Hematopoietic multipotent progenitor cell treated with erythropoietin and hydrocortisone succinate and interleukin-3 and kit ligand, for 15 days (in vitro differentiated cells): ENCODE measurements around the gene PCDHGC4.

Experiments
- DNase-seq: peaks from one replicate; pipeline ENCODE4 v3.0.0-alpha.2; 2015; ENCODE audit warnings: low spot score

Gene PCDHGC4

GRCh38 chr5:141529873-141530272, 45.0 kb downstream of the PCDHGC4 start:
- no peak for DNase-seq

DNA sequence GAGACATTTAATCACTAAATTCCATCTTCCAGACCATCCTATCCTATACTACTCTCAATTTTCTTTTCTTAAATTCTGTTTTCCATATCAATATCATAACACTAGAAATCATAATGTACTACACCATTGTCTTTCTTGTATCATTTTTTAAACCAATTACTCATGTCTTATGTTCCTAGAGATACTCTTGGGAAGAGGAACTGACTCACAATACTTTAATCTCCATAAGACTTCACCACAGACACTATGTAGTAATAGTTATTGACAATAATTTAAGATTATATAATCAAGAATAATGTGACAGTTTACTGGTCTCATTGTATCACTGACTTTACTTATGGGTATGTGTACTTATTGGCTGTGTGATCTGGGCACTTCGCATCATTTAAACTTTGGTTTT, 47.9 kb downstream of the PCDHGC4 start:
- no peak for DNase-seq

GRCh38 chr5:141533897-141534296, 49.1 kb downstream of the PCDHGC4 start:
- DNase-seq = no peak

DNA sequence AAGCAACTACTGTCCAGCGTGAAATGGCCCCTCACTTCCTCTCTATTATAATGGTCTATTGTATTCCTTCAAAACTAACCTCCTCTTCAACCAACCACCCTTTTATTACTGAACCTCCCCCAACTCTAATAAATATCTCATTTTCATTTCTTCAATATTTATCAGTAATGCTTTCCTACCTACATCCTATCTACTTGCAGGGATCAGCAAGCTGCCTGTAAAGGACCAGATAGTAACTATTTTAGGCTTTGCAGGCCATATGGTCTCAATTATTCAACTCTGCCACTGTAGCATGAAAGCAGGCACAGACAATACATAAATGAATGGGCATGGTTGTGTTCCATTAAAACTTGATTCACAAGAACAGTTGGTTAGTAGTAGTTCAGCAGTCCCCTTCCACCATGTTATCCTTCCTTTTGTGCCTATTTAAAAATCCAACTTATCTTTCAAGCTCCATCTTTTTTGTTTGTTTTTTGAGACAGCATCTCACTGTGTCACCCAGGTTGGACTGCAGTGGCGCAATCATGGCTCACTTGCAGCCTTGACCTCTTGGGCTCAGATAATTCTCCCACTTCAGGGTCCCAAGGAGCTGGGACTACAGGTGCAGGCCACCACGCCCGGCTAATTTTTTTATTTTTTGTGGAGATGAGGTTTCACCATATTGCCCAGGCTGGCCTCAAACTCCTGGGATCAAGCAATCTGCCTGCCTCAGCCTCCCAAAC, 49.8 kb downstream of the PCDHGC4 start:
- no peak for DNase-seq
